ENCODE results near the gene AIMP1. TPM values are rescaled to one million over a fixed set of nuclear protein-coding genes. Genes with fewer than 3 reads are reported as not detected.

AIMP1 gene
- total RNA-seq, 3 donors from 2014 or later (not counting 1 experiment from before 2014, with no cell fraction given), result 37.7 to 46.8 (median 40.3) TPM

GRCh38 chr4:106291678-106292077 lies 24.7 kb upstream of the AIMP1 start:
- H3K4me1 Mint-ChIP-seq, result no peaks in the 10 kb centered on the region
- Histone ChIP-seq H3K9me3 (ENCODE audit: control insufficient read depth, insufficient read depth, low read length) (no peaks in the 10 kb centered on the region), H3K4me3 (ENCODE audit: low read length) (no peak overlapping the region), H3K4me1 (ENCODE audit: control insufficient read depth, insufficient read depth, low read length) (no peaks in the 10 kb centered on the region), H3K36me3 (ENCODE audit: control insufficient read depth, insufficient read depth, low read length) (peaks cover 27% of the 10 kb centered on the region), H3K27me3 (ENCODE audit: control insufficient read depth, insufficient read depth, low read length) (no peaks in the 10 kb centered on the region), H3K27ac (ENCODE audit: low read length) (no peak overlapping the region)
- no peak for TF ChIP-seq CTCF (IDR thresholded peaks at IDR 0.05)
- intact Hi-C loops (cut with micrococcal nuclease), result no loop called here
- no peak overlapping the region for H3K27ac Mint-ChIP-seq
- WGBS (ENCODE audit: insufficient coverage), result 98% methylated on average over 5 of the region's 5 CpGs
- no peaks in the 10 kb centered on the region for H3K9me3 Mint-ChIP-seq
- H3K36me3 Mint-ChIP-seq, result no peaks in the 10 kb centered on the region
- no peaks in the 10 kb centered on the region for H3K27me3 Mint-ChIP-seq (ENCODE audit: low read depth in 2 of 2)
- no peak for ATAC-seq
- no peak for DNase-seq
- H3K4me3 Mint-ChIP-seq, result no peak overlapping the region

GRCh38 chr4:106294062-106294461 lies 22.3 kb upstream of the AIMP1 start:
- no peak for TF ChIP-seq CTCF (IDR thresholded peaks at IDR 0.05)
- Mint-ChIP-seq H3K27me3 (ENCODE audit: low read depth in 2 of 2) (no peaks in the 10 kb centered on the region), H3K4me1 (peaks cover 4 to 6% of the 10 kb centered on the region in 2 donors), H3K27ac (no peak overlapping the region), H3K4me3 (no peak overlapping the region), H3K36me3 (no peaks in the 10 kb centered on the region), H3K9me3 (no peaks in the 10 kb centered on the region)
- Histone ChIP-seq H3K4me1 (ENCODE audit: control insufficient read depth, insufficient read depth, low read length) (no peaks in the 10 kb centered on the region), H3K9me3 (ENCODE audit: control insufficient read depth, insufficient read depth, low read length) (no peaks in the 10 kb centered on the region), H3K4me3 (ENCODE audit: low read length) (no peak overlapping the region), H3K27me3 (ENCODE audit: control insufficient read depth, insufficient read depth, low read length) (no peaks in the 10 kb centered on the region), H3K27ac (ENCODE audit: low read length) (no peak overlapping the region), H3K36me3 (ENCODE audit: control insufficient read depth, insufficient read depth, low read length) (peaks cover 21% of the 10 kb centered on the region)
- over 99% methylated on average over 10 of the region's 10 CpGs for WGBS (ENCODE audit: insufficient coverage)
- ATAC-seq (no peak), DNase-seq (no peak)
- intact Hi-C loops (cut with micrococcal nuclease), result no loop called here

- H3K27ac Mint-ChIP-seq, result no peak overlapping the region
- Histone ChIP-seq H3K4me1 (ENCODE audit: control insufficient read depth, insufficient read depth, low read length) (no peaks in the 10 kb centered on the region), H3K27me3 (ENCODE audit: control insufficient read depth, insufficient read depth, low read length) (no peaks in the 10 kb centered on the region), H3K4me3 (ENCODE audit: low read length) (no peak overlapping the region), H3K36me3 (ENCODE audit: control insufficient read depth, insufficient read depth, low read length) (peaks cover 16% of the 10 kb centered on the region), H3K27ac (ENCODE audit: low read length) (no peak overlapping the region), H3K9me3 (ENCODE audit: control insufficient read depth, insufficient read depth, low read length) (no peaks in the 10 kb centered on the region)
- TF ChIP-seq CTCF (IDR thresholded peaks at IDR 0.05), result no peak
- intact Hi-C loops (cut with micrococcal nuclease), result no loop called here
- ATAC-seq (no peak), DNase-seq (no peak)
- no peak overlapping the region for H3K4me3 Mint-ChIP-seq
- H3K9me3 Mint-ChIP-seq, result no peaks in the 10 kb centered on the region
- H3K27me3 Mint-ChIP-seq (ENCODE audit: low read depth in 2 of 2), result no peaks in the 10 kb centered on the region
- H3K36me3 Mint-ChIP-seq, result no peaks in the 10 kb centered on the region
- peaks cover 4 to 16% of the 10 kb centered on the region in 2 donors for H3K4me1 Mint-ChIP-seq
Measured at GRCh38 chr4:106297245-106298035, 18.9 kb upstream of the AIMP1 start.

GRCh38 chr4:106299977-106300376 lies 16.4 kb upstream of the AIMP1 start:
- H3K36me3 Mint-ChIP-seq, result no peaks in the 10 kb centered on the region
- H3K27me3 ChIP-seq (ENCODE audit: control insufficient read depth, insufficient read depth, low read length), result no peaks in the 10 kb centered on the region
- no peaks in the 10 kb centered on the region for H3K9me3 ChIP-seq (ENCODE audit: control insufficient read depth, insufficient read depth, low read length)
- intact Hi-C loops (cut with micrococcal nuclease), result no loop called here
- DNase-seq (no peak), ATAC-seq (no peak)
- H3K4me1 ChIP-seq (ENCODE audit: control insufficient read depth, insufficient read depth, low read length), result no peaks in the 10 kb centered on the region
- H3K27ac Mint-ChIP-seq, result no peak overlapping the region
- WGBS (ENCODE audit: insufficient coverage), result 95% methylated on average over 4 of the region's 4 CpGs
- H3K4me1 Mint-ChIP-seq, result peaks cover 9 to 20% of the 10 kb centered on the region in 2 donors
- no peaks in the 10 kb centered on the region for H3K27me3 Mint-ChIP-seq (ENCODE audit: low read depth in 2 of 2)
- H3K36me3 ChIP-seq (ENCODE audit: control insufficient read depth, insufficient read depth, low read length), result peaks cover 7% of the 10 kb centered on the region
- TF ChIP-seq CTCF (IDR thresholded peaks at IDR 0.05), result no peak
- no peak overlapping the region for H3K27ac ChIP-seq (ENCODE audit: low read length)
- no peaks in the 10 kb centered on the region for H3K9me3 Mint-ChIP-seq
- no peak overlapping the region for H3K4me3 Mint-ChIP-seq
- H3K4me3 ChIP-seq (ENCODE audit: low read length), result no peak overlapping the region

All from natural killer cell (primary cell).